Measurements from ENCODE around the gene CASP5.

GRCh38 chr11:104964247-104964646, 58.7 kb downstream of the CASP5 start:
- TF ChIP-seq POLR2AphosphoS5 (IDR thresholded peaks at IDR 0.05; ENCODE audit: low read depth, low read length), result no peak
- TF ChIP-seq TAF1 (IDR thresholded peaks at IDR 0.05; ENCODE audit: borderline replicate concordance, low read depth, low read length), result no peak

Measured in GM12892 (cell line).